Measurements from ENCODE around the gene SLC25A15.
"Not testable (repeated sequence)": the region's sequence is repeated elsewhere in the genome, so short reads cannot be mapped to it uniquely, and the experiment has no call there.

SLC25A15 gene

DNA sequence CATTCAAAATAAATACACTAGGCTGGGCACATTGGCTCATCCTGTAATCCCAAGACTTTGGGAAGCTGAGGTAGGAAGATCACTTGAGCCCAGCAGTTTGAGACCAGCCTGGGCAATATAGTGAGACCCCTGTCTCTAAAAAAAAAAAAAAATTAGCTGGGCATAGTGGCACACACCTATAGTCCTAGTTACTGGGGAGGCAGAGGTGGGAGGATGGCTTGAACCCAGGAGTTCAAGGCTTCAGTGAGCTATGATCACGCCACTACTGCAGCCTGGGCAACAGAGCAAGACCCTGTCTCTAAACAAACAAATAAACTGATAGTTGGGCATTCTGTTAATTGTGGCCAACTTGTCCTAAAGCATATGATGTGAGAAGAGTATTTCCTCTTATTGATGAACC lies 6.4 kb upstream of the SLC25A15 start:
- not testable (repeated sequence) for DNase-seq

GRCh38 chr13:40784540-40784939 lies 4.9 kb upstream of the SLC25A15 start:
- no peak for DNase-seq

GRCh38 chr13:40786568-40786996 lies 2.8 kb upstream of the SLC25A15 start:
- DNase-seq, result no peak

GRCh38 chr13:40787062-40787461 lies 2.3 kb upstream of the SLC25A15 start:
- DNase-seq, result peak; percentile 41

GRCh38 chr13:40788540-40789274 lies 704 bp upstream of the SLC25A15 start:
- not testable (repeated sequence) for DNase-seq

DNA sequence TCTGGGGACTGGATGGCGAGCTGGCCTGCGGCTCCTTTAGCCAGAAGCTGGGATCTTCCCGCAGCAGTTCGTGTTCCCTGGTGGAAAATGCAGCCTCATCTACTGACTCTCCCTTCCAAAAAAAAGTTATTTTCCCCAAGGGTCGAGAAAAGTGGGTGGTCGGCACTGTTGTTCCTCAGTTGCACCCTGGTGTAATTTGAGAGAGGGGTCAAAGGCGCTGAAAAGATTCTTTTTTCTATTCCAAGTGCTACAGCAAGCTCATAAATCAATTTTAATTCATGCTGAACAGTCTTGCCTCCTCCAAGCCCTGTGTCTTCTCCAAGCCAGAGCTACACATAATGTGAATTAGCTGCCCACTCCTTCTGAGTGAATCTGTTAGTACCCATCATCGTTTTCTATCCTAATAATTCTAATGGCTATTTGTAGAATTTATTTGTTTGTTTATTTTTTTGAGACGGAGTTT lies 774 bp downstream of the SLC25A15 start:
- DNase-seq, result no peak

- no peak for DNase-seq
These were observed 3.1 kb downstream of the SLC25A15 start for GRCh38 chr13:40792284-40793051.

DNA sequence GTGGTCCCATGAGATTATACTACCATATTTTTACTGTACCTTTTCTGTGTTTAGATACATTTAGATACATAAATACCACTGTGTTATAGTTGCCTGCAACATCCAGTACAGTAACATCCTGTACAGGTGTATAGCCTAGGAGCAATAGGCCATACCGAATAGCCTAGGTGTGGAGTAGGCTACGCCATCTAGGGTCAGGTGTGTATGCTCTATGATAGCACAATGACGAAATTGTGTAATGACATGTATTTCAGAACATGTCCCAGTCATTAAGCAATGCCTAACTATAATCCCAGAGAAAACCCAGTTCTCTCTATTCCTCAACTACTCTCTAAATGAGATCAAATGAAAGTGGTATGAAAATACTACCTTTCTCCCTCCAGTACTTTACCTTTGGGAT lies 3.9 kb downstream of the SLC25A15 start:
- no peak for DNase-seq

- DNase-seq, result no peak
These were observed 5.3 kb downstream of the SLC25A15 start for GRCh38 chr13:40794414-40795368.

DNA sequence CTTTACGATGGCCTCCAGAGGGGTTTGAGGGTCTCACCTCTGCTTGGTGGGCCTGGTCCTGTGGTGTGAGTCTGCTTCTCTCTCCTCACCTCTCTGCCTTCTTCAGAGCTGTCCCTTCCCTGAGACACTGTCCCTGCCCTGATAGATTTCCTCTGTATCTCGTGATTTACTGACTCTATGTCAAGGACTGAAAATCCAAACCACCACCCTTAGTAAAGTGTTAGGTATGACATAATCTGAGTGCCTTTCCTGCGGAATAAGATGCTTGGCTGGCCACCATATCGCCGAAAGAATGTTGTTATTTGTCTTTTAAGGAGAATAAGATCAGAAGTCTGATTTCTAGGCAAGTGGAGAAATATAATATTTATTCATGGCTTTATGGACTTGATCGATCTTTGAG lies 7.2 kb downstream of the SLC25A15 start:
- DNase-seq, result no peak

DNA sequence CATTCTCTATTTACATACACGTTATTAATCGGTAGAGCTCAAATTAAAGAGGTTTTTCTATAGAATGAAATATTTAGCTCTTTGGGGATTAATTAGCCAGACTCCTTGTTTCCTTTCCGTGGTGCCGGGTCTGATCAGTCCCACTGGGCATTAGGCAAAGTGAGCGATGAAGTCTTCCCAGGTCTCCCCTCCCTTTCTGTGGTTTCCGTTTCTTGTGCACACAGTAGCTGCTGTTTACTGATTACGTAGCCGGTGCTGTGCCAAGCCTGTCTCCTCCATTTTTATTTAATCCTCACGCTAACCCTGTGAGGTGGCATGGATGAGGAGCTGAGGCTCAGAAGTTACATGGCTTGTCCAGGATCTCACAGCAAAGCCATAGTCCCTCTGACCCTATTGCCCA lies 9.0 kb downstream of the SLC25A15 start:
- peak; percentile 93 for DNase-seq

DNA sequence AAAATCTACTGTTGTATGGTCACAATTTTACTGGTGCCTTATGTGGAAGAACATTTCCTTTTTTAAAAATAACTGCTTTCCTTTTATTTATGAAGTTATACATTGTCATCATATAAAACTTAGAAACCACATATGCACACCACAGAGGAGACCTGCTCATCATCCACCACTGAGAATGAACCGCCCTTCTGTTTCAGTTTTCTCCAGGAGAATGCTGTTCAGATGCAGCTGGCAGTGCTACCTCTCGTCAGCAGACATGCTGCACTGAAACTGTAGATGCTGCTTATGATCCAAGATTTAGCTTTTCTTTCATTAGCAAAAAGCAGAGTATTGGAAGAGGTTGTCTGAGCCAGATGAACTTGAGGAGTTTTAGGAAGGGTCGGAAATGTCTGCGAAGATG lies 10.1 kb downstream of the SLC25A15 start:
- DNase-seq, result no peak

- no peak for DNase-seq
These were observed 11.1 kb downstream of the SLC25A15 start for GRCh38 chr13:40800559-40800958.

- DNase-seq, result no peak
These were observed 12.1 kb downstream of the SLC25A15 start for GRCh38 chr13:40801255-40802217.

GRCh38 chr13:40803316-40803715 lies 13.9 kb downstream of the SLC25A15 start:
- no peak for DNase-seq

- DNase-seq, result no peak
These were observed 16.8 kb downstream of the SLC25A15 start for GRCh38 chr13:40806241-40806640.

DNA sequence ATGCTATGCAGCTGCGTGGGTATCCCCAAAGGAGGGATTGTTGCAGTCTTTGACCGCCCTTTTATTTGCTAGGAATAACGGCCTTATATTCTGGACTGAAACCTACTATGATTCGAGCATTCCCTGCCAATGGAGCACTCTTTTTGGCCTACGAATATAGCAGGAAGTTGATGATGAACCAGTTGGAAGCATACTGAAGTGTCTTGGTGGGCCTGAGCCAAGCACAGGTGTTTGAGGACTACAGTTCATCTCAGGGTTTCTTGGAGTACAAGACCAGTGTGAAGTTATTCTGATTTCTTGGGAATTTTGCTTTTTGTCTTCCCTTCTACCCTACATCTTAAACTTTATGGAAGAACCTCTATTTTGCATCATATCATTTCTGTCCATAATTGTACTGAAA lies 20.1 kb downstream of the SLC25A15 start:
- DNase-seq, result no peak

- DNase-seq, result no peak
These were observed 22.7 kb downstream of the SLC25A15 start for GRCh38 chr13:40812102-40812501.

GRCh38 chr13:40812724-40813445 lies 23.5 kb downstream of the SLC25A15 start:
- no peak for DNase-seq

GRCh38 chr13:40813667-40814454 lies 24.4 kb downstream of the SLC25A15 start:
- DNase-seq, result peak; percentile 69
